HepG2 (cell line): ENCODE measurements around the gene NR4A2. TPM values are rescaled to one million over a fixed set of nuclear protein-coding genes. Genes with fewer than 3 reads are reported as not detected.

Experiments
- ATAC-seq: fragments of 200-7000 bp; cut with Tn5 transposase; 3 replicates; pipeline ENCODE4 v1.9.1; 2020; ENCODE audit warnings: mild to moderate bottlenecking, moderate library complexity
- BruUV-seq: library from RNA; stranded (reverse); fragments of 400-500 nt; replicated peaks from 2 replicates; lab custom pipeline; 2021; lab: Mats Ljungman, UMichigan
- CTCF ChIA-PET: fragments of 300-600 bp; formaldehyde crosslinking; extraction: SDS; loops from one replicate; lab custom pipeline; 2021; ENCODE audit warnings: low total read pairs, inconsistent platforms, low intra/inter-chr PET ratio; lab: Yijun Ruan, JAX
- POLR2A ChIA-PET: fragments of 350-600 bp; sonication (Branson Sonifier 250); formaldehyde crosslinking; loops from one replicate; lab custom pipeline; 2020; ENCODE audit warnings: antibody characterized with exemption, inconsistent platforms; lab: Yijun Ruan, JAX
- DNase-seq: peaks from one replicate; pipeline ENCODE4 v3.0.0-alpha.2; 2015; ENCODE audit warnings: low spot score
- FAIRE-seq: peaks from 3 replicates; lab custom pipeline; 2011; peaks lifted over from hg19 to GRCh38; lab: Jason Lieb, UNC
- H2AFZ ChIP-seq: one replicate; pipeline ENCODE4 v1.6.1; 2011; ENCODE audit warnings: low read length, inconsistent platforms
- H3K27ac ChIP-seq: fragments of 300-600 bp; 3 replicates; pipeline ENCODE4 v1.8.0; 2011; ENCODE audit warnings: mixed run types, mild to moderate bottlenecking, mixed read lengths, low read length, inconsistent platforms; ENCODE audit not compliant: insufficient read depth; ENCODE audit errors: extremely low read length
- H3K27me3 ChIP-seq, 2 experiments: fragments of 200-600 bp in 1 of 2; 2 replicates in 1 of 2; 3 replicates in 1 of 2; pipeline versions ENCODE4 v1.6.0 to v1.8.0; 2011; ENCODE audit warnings: low read length in 2 of 2, mild to moderate bottlenecking in 2 of 2, moderate library complexity in 2 of 2, inconsistent platforms in 1 of 2; ENCODE audit not compliant: insufficient read depth in 2 of 2, control insufficient read depth in 1 of 2
- H3K36me3 ChIP-seq, 2 experiments: fragments of 200-600 bp in 1 of 2; replicated peaks in 1 of 2; 2 replicates in 1 of 2; 3 replicates in 1 of 2; pipeline versions ENCODE4 v1.5.1 to v1.8.0; 2011; ENCODE audit warnings: low read length in 2 of 2, inconsistent platforms in 1 of 2; ENCODE audit not compliant: insufficient read depth in 2 of 2, control insufficient read depth in 1 of 2
- H3K4me1 ChIP-seq: 2 replicates; pipeline ENCODE4 v1.5.1; 2012; ENCODE audit warnings: low read length, inconsistent platforms; ENCODE audit not compliant: insufficient read depth
- H3K4me2 ChIP-seq: 2 replicates; pipeline ENCODE4 v1.6.0; 2011; ENCODE audit warnings: low read depth, low read length, inconsistent platforms
- H3K4me3 ChIP-seq, 3 experiments: fragments of 200-600 bp in 1 of 3; sonication (generic), shearing (Covaris generic) in 1 of 3; replicated peaks in 1 of 3; 2 replicates each; pipeline ENCODE4 v1.5.1; 2011 to 2016; ENCODE audit warnings: low read length in 3 of 3, inconsistent platforms in 2 of 3, low read depth in 2 of 3, mild to moderate bottlenecking in 2 of 3, control low read depth in 1 of 3, mixed read lengths in 1 of 3; ENCODE audit not compliant: insufficient read depth in 1 of 3
- H3K79me2 ChIP-seq: one replicate; pipeline ENCODE4 v1.6.1; 2011; ENCODE audit warnings: low read length, inconsistent platforms; ENCODE audit not compliant: insufficient read depth
- H3K9ac ChIP-seq: 2 replicates; pipeline ENCODE4 v1.6.0; 2011; ENCODE audit warnings: mild to moderate bottlenecking, low read depth, low read length, inconsistent platforms; ENCODE audit not compliant: insufficient read depth
- H3K9me3 ChIP-seq: 2 replicates; pipeline ENCODE4 v1.5.1; 2012; ENCODE audit warnings: mild to moderate bottlenecking, low read length
- H4K20me1 ChIP-seq: 2 replicates; pipeline ENCODE4 v1.6.0; 2011; ENCODE audit warnings: inconsistent platforms, mild to moderate bottlenecking, low read length, moderate library complexity; ENCODE audit not compliant: insufficient read depth
- SIX4 ChIP-seq: sonication (generic); formaldehyde crosslinking; IDR thresholded peaks from 2 replicates; pipeline ENCODE4 v1.4.0; 2020; ENCODE audit warnings: missing genetic modification reagents
- SOX5 ChIP-seq: IDR thresholded peaks from 2 replicates; pipeline ENCODE4 v1.6.1; 2016; ENCODE audit warnings: borderline replicate concordance
- TFE3 ChIP-seq: IDR thresholded peaks from 2 replicates; pipeline ENCODE4 v1.6.1; 2016
- ZBTB25 ChIP-seq: IDR thresholded peaks from 2 replicates; pipeline ENCODE4 v1.6.1; 2018; ENCODE audit warnings: missing genetic modification reagents
- ZFP1 ChIP-seq: IDR thresholded peaks from 2 replicates; pipeline ENCODE4 v1.6.1; 2016
- ZMYM4 ChIP-seq: sonication (generic); formaldehyde crosslinking; IDR thresholded peaks from 2 replicates; pipeline ENCODE4 v1.8.1; 2023; ENCODE audit warnings: mild to moderate bottlenecking, missing genetic modification reagents
- ZNF12 ChIP-seq: sonication (generic); formaldehyde crosslinking; IDR thresholded peaks from 2 replicates; pipeline ENCODE4 v1.5.0; 2020; ENCODE audit warnings: missing genetic modification reagents
- ZNF138 ChIP-seq: sonication (generic); formaldehyde crosslinking; IDR thresholded peaks from 2 replicates; pipeline ENCODE4 v1.5.0; 2020; ENCODE audit warnings: mild to moderate bottlenecking, low read depth, missing genetic modification reagents
- ZNF446 ChIP-seq: sonication (generic); formaldehyde crosslinking; IDR thresholded peaks from 2 replicates; pipeline ENCODE4 v1.5.0; 2020; ENCODE audit warnings: mild to moderate bottlenecking, missing genetic modification reagents
- ZNF609 ChIP-seq: sonication (generic); formaldehyde crosslinking; IDR thresholded peaks from 2 replicates; pipeline ENCODE4 v1.4.0; 2020; ENCODE audit warnings: mild to moderate bottlenecking, missing genetic modification reagents, borderline replicate concordance
- WGBS: methylation state at CpG from one replicate; pipeline ENCODE4 v1.1.6; 2017; ENCODE audit warnings: low lambda C conversion rate; 5-methylcytosine and 5-hydroxymethylcytosine counted together
- in situ Hi-C: cut with HindIII; loops from 2 replicates; pipeline ENCODE4 v1.10.0; 2017; ENCODE audit warnings: low pct_unique_long_range_greater_than_20kb; ENCODE audit not compliant: extremely low pct_ligation_motif_present
- intact Hi-C: fragments of 100-400 bp; cut with micrococcal nuclease; formaldehyde crosslinking; loops from one replicate; pipeline ENCODE4 v1.10.0; 2022; ENCODE audit not compliant: unreplicated experiment
- polyA plus RNA-seq, 8 experiments: library from polyadenylated mRNA; depleted of rRNA in 3 of 8; stranded (reverse) in 7 of 8; unstranded in 1 of 8; fragments of >200 nt; fragmentation: Illumina TruSeq in 4 of 8; extraction: Trizol in 4 of 8; gene quantifications; 2 replicates each; pipeline versions ENCODE4 v1.2.1 to v1.2.3, GENCODE V29; 2011 to 2016; ENCODE audit warnings: low read depth in 4 of 8, missing spikeins in 1 of 8, mixed read lengths in 1 of 8; ENCODE audit not compliant: insufficient read depth in 1 of 8
- total RNA-seq, 5 experiments: library from RNA; depleted of rRNA; stranded (reverse); fragments of >200 nt; fragmentation: Illumina TruSeq; extraction: Trizol; gene quantifications; 2 replicates each; pipeline ENCODE4 v1.2.3, GENCODE V29; 2016; ENCODE audit warnings: low read depth in 1 of 5
- TF ChIP-seq, protein P1 (sequence below): sonication (generic); formaldehyde crosslinking; IDR thresholded peaks from 2 replicates; pipeline ENCODE4 v1.5.1; 2020; ENCODE audit warnings: missing genetic modification reagents, mild to moderate bottlenecking, borderline replicate concordance
- TF ChIP-seq, protein P2 (sequence below): sonication (generic); formaldehyde crosslinking; IDR thresholded peaks from 2 replicates; pipeline ENCODE4 v1.8.0; 2023; ENCODE audit warnings: mild to moderate bottlenecking, missing genetic modification reagents

NR4A2 gene
- total and polyA plus RNA-seq, 2 of the 13 experiments (the other 11 are each of a cell fraction or from before 2014, with no cell fraction given): not detected

GRCh38 chr2:156340377-156340776 is 7.9 kb upstream of the NR4A2 start:
- no peak overlapping the region for H3K27ac ChIP-seq
- in situ Hi-C loops (loop anchor here (10.0 to 25.0 kb wide), 2 partner anchors 714 to 847 kb away; no protein-coding TSS in a partner anchor), intact Hi-C loops (no loop called here)
- TF ChIP-seq ZFP1 (no peak), ZBTB25 (CRISPR knock-in tag) (no peak), ZNF12 (CRISPR knock-in tag) (no peak), SIX4 (CRISPR knock-in tag) (no peak), TFE3 (CRISPR knock-in tag) (no peak), ZNF609 (no peak), ZNF446 (CRISPR knock-in tag) (no peak), ZNF138 (CRISPR knock-in tag) (no peak), SOX5 (CRISPR knock-in tag) (no peak), ZMYM4 (CRISPR knock-in tag) (no peak)
- TF ChIP-seq, protein P1, sequence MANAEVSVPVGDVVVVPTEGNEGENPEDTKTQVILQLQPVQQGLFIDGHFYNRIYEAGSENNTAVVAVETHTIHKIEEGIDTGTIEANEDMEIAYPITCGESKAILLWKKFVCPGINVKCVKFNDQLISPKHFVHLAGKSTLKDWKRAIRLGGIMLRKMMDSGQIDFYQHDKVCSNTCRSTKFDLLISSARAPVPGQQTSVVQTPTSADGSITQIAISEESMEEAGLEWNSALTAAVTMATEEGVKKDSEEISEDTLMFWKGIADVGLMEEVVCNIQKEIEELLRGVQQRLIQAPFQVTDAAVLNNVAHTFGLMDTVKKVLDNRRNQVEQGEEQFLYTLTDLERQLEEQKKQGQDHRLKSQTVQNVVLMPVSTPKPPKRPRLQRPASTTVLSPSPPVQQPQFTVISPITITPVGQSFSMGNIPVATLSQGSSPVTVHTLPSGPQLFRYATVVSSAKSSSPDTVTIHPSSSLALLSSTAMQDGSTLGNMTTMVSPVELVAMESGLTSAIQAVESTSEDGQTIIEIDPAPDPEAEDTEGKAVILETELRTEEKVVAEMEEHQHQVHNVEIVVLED (CRISPR knock-in tag): no peak
- TF ChIP-seq, protein P2, sequence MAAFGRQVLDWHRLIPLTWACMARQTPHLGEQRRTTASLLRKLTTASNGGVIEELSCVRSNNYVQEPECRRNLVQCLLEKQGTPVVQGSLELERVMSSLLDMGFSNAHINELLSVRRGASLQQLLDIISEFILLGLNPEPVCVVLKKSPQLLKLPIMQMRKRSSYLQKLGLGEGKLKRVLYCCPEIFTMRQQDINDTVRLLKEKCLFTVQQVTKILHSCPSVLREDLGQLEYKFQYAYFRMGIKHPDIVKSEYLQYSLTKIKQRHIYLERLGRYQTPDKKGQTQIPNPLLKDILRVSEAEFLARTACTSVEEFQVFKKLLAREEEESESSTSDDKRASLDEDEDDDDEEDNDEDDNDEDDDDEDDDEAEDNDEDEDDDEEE (CRISPR knock-in tag): no peak
- H3K36me3 ChIP-seq: no peaks in the 10 kb centered on the region
- no peak overlapping the region for H3K9ac ChIP-seq
- peaks cover 14% of the 10 kb centered on the region for H3K4me1 ChIP-seq
- no peak for FAIRE-seq
- no peak overlapping the region for H2AFZ ChIP-seq
- ChIA-PET CTCF (no interaction called here), POLR2A (no interaction called here)
- no peaks in the 10 kb centered on the region for H4K20me1 ChIP-seq
- no peak overlapping the region for H3K4me2 ChIP-seq
- no TSS peak for BruUV-seq
- H3K27me3 ChIP-seq: peaks cover 3 to 33% of the 10 kb centered on the region in 2 experiments; a peak in 3 of 5 replicates
- H3K79me2 ChIP-seq: no peaks in the 10 kb centered on the region
- WGBS: 50% methylated on average over 1 of the region's 1 CpG
- no peak overlapping the region for H3K4me3 ChIP-seq
- no peak for DNase-seq
- no peaks in the 10 kb centered on the region for H3K9me3 ChIP-seq
- ATAC-seq: no peak
